ENCODE data around the gene LYST. TPM values are rescaled to one million over a fixed set of nuclear protein-coding genes. Genes with fewer than 3 reads are reported as not detected.

LYST gene
- total RNA-seq, 2 experiments from 2014 or later, result 4.0 to 8.2 TPM

DNA sequence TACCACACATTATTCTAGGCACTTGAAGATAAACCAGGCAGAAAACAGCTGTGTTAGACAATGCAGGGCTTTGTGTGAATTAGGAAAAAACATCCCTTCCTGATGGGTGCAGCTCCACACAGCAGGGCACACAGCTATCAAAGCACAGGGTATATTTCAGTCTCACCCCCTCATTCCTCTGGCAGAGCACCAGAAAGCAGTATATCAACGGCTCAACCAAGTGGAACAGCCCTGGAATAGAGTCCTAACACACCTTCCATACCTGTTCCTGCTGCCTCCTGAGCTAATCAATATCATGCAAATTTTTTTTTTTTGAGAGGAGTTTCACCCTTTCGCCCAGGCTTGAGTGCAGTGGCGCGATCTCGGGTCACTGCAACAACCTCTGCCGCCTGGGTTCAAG, 32.1 kb downstream of the LYST start:
- intact Hi-C loops (cut with micrococcal nuclease; ENCODE audit: unreplicated experiment), result no loop called here
- Histone ChIP-seq H3K27ac (ENCODE audit: low read depth, low read length, poor library complexity, severe bottlenecking) (no peak overlapping the region), H3K36me3 (ENCODE audit: insufficient read depth, low read length) (no peaks in the 10 kb centered on the region), H3K9me2 (ENCODE audit: insufficient read depth, low read length) (no peaks in the 10 kb centered on the region), H3K9me3 (ENCODE audit: low read length) (no peaks in the 10 kb centered on the region), H3K4me3 (ENCODE audit: low read depth, low read length, poor library complexity, severe bottlenecking) (no peak overlapping the region), H4K20me1 (ENCODE audit: insufficient read depth, low read length) (no peaks in the 10 kb centered on the region), H3K4me1 (ENCODE audit: insufficient read depth, low read length, poor library complexity, severe bottlenecking) (no peaks in the 10 kb centered on the region), H2AFZ (ENCODE audit: low read length) (no peak overlapping the region), H3K4me2 (ENCODE audit: low read length) (no peak overlapping the region), H3K79me2 (ENCODE audit: insufficient read depth, low read depth, low read length) (no peaks in the 10 kb centered on the region)
- CTCF ChIA-PET (ENCODE audit: unreplicated experiment), result interaction anchor here (0.5 kb wide), 1 partner anchor 158 kb away, joined by 3 read pairs; no protein-coding TSS in a partner anchor
- no peak for TF ChIP-seq EZH2phosphoT487 (IDR thresholded peaks at IDR 0.05; ENCODE audit: borderline replicate concordance, low read depth, low read length)
- TF ChIP-seq, protein P1, sequence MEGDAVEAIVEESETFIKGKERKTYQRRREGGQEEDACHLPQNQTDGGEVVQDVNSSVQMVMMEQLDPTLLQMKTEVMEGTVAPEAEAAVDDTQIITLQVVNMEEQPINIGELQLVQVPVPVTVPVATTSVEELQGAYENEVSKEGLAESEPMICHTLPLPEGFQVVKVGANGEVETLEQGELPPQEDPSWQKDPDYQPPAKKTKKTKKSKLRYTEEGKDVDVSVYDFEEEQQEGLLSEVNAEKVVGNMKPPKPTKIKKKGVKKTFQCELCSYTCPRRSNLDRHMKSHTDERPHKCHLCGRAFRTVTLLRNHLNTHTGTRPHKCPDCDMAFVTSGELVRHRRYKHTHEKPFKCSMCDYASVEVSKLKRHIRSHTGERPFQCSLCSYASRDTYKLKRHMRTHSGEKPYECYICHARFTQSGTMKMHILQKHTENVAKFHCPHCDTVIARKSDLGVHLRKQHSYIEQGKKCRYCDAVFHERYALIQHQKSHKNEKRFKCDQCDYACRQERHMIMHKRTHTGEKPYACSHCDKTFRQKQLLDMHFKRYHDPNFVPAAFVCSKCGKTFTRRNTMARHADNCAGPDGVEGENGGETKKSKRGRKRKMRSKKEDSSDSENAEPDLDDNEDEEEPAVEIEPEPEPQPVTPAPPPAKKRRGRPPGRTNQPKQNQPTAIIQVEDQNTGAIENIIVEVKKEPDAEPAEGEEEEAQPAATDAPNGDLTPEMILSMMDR (conservative IDR thresholded peaks at IDR 0.05; ENCODE audit: low read length), result no peak
- no peak for DNase-seq (ENCODE audit: low spot score)
- POLR2A ChIA-PET, result interaction anchor here (0.6 to 1.6 kb wide), 3 partner anchors 12 to 321 kb away, joined by 3 to 4 read pairs (median 3); no protein-coding TSS in a partner anchor
- no TSS peak for BruUV-seq (replicated peaks)

GRCh38 chr1:235832011-235832410, 34.7 kb downstream of the LYST start:
- H3K9me2 ChIP-seq (ENCODE audit: insufficient read depth, low read length), result no peaks in the 10 kb centered on the region
- no TSS peak for BruUV-seq (replicated peaks)
- ChIA-PET POLR2A (interaction anchor here (0.7 to 3.6 kb wide), 2 partner anchors 10 to 16 kb away, joined by 8 to 20 read pairs; no protein-coding TSS in a partner anchor), CTCF (ENCODE audit: unreplicated experiment) (no interaction called here)
- TF ChIP-seq EZH2phosphoT487 (IDR thresholded peaks at IDR 0.05; ENCODE audit: borderline replicate concordance, low read depth, low read length), result no peak
- TF ChIP-seq, protein P1 (conservative IDR thresholded peaks at IDR 0.05; ENCODE audit: low read length), result no peak
- no peak overlapping the region for H3K4me2 ChIP-seq (ENCODE audit: low read length)
- no peaks in the 10 kb centered on the region for H4K20me1 ChIP-seq (ENCODE audit: insufficient read depth, low read length)
- no peak for DNase-seq (ENCODE audit: low spot score)
- H3K36me3 ChIP-seq (ENCODE audit: insufficient read depth, low read length), result no peaks in the 10 kb centered on the region
- H3K4me3 ChIP-seq (ENCODE audit: low read depth, low read length, poor library complexity, severe bottlenecking), result no peak overlapping the region
- H2AFZ ChIP-seq (ENCODE audit: low read length), result no peak overlapping the region
- no peaks in the 10 kb centered on the region for H3K79me2 ChIP-seq (ENCODE audit: insufficient read depth, low read depth, low read length)
- H3K4me1 ChIP-seq (ENCODE audit: insufficient read depth, low read length, poor library complexity, severe bottlenecking), result no peaks in the 10 kb centered on the region
- intact Hi-C loops (cut with micrococcal nuclease; ENCODE audit: unreplicated experiment), result no loop called here
- no peak overlapping the region for H3K27ac ChIP-seq (ENCODE audit: low read depth, low read length, poor library complexity, severe bottlenecking)
- no peaks in the 10 kb centered on the region for H3K9me3 ChIP-seq (ENCODE audit: low read length)

- Histone ChIP-seq H3K9me3 (ENCODE audit: low read length) (no peaks in the 10 kb centered on the region), H4K20me1 (ENCODE audit: insufficient read depth, low read length) (no peaks in the 10 kb centered on the region), H3K79me2 (ENCODE audit: insufficient read depth, low read depth, low read length) (no peaks in the 10 kb centered on the region), H2AFZ (ENCODE audit: low read length) (no peak overlapping the region), H3K4me3 (ENCODE audit: low read depth, low read length, poor library complexity, severe bottlenecking) (no peak overlapping the region), H3K27ac (ENCODE audit: low read depth, low read length, poor library complexity, severe bottlenecking) (no peak overlapping the region), H3K36me3 (ENCODE audit: insufficient read depth, low read length) (no peaks in the 10 kb centered on the region), H3K4me1 (ENCODE audit: insufficient read depth, low read length, poor library complexity, severe bottlenecking) (no peaks in the 10 kb centered on the region), H3K4me2 (ENCODE audit: low read length) (no peak overlapping the region), H3K9me2 (ENCODE audit: insufficient read depth, low read length) (no peaks in the 10 kb centered on the region)
- DNase-seq (ENCODE audit: low spot score), result no peak
- intact Hi-C loops (cut with micrococcal nuclease; ENCODE audit: unreplicated experiment), result no loop called here
- ChIA-PET CTCF (ENCODE audit: unreplicated experiment) (interaction anchor here (1.1 to 1.3 kb wide), 2 partner anchors 10 to 12 kb away, joined by 3 to 6 read pairs; no protein-coding TSS in a partner anchor), POLR2A (interaction anchor here (0.7 to 3.6 kb wide), 2 partner anchors 11 to 15 kb away, joined by 3 to 20 read pairs; no protein-coding TSS in a partner anchor)
- TF ChIP-seq, protein P1 (conservative IDR thresholded peaks at IDR 0.05; ENCODE audit: low read length), result no peak
- no peak for TF ChIP-seq EZH2phosphoT487 (IDR thresholded peaks at IDR 0.05; ENCODE audit: borderline replicate concordance, low read depth, low read length)
- BruUV-seq (replicated peaks), result no TSS peak
Observed at GRCh38 chr1:235831148-235831547, 35.6 kb downstream of the LYST start.

All from OCI-LY7 (cell line).